Lower leg skin (tissue), 3 donors: ENCODE data around the gene PNMA8B.

Experiments
- POLR2A ChIP-seq, 2 donors: fragments of 450-650 bp; IDR thresholded peaks; one replicate each; pipeline ENCODE4 v1.6.1; 2016 to 2017; ENCODE audit warnings: antibody characterized with exemption in 2 of 2, mild to moderate bottlenecking in 1 of 2, moderate library complexity in 1 of 2
- TF ChIP-seq, protein P1 (sequence below), 3 donors: fragments of 450-650 bp; IDR thresholded peaks; one replicate each; pipeline ENCODE4 v1.5.1; 2016; ENCODE audit warnings: antibody characterized with exemption in 3 of 3, mild to moderate bottlenecking in 3 of 3, moderate library complexity in 2 of 3

DNA sequence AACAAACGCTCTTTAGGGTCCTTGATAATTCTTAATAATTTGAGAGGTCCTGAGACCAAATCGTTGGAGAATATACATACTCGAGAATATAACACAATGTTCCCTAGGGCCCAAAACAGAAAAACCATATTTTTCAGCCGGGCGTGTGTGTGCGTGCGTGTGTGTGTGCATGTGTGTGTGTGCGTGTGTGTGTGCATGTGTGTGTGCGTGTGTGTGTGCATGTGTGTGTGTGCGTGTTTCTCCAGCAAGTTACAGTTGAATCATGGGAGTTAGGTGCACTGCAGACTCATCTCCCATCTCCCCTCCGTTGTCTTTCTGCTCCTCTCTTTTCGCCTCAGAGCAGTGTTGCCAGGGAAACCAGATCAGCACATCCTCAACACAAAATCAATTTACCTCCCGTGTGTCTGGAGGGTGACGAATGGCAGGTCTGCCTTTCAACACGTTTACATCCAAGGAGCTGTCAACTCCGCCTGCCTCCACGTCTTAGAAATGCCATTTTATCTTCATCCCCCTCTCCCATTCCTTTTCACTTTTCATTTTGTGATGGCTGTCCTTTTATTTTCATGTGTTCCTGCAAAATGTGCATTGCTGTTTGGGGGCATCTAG lies 8.3 kb upstream of the PNMA8B start:
- TF ChIP-seq, protein P1, sequence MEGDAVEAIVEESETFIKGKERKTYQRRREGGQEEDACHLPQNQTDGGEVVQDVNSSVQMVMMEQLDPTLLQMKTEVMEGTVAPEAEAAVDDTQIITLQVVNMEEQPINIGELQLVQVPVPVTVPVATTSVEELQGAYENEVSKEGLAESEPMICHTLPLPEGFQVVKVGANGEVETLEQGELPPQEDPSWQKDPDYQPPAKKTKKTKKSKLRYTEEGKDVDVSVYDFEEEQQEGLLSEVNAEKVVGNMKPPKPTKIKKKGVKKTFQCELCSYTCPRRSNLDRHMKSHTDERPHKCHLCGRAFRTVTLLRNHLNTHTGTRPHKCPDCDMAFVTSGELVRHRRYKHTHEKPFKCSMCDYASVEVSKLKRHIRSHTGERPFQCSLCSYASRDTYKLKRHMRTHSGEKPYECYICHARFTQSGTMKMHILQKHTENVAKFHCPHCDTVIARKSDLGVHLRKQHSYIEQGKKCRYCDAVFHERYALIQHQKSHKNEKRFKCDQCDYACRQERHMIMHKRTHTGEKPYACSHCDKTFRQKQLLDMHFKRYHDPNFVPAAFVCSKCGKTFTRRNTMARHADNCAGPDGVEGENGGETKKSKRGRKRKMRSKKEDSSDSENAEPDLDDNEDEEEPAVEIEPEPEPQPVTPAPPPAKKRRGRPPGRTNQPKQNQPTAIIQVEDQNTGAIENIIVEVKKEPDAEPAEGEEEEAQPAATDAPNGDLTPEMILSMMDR (IDR thresholded peaks at IDR 0.05): no peak
- no peak for TF ChIP-seq POLR2A (IDR thresholded peaks at IDR 0.05)
